ENCODE results near the gene ARPC3.
"Not testable (repeated sequence)": the region's sequence is repeated elsewhere in the genome, so short reads cannot be mapped to it uniquely, and the experiment has no call there.

ARPC3 gene

DNA sequence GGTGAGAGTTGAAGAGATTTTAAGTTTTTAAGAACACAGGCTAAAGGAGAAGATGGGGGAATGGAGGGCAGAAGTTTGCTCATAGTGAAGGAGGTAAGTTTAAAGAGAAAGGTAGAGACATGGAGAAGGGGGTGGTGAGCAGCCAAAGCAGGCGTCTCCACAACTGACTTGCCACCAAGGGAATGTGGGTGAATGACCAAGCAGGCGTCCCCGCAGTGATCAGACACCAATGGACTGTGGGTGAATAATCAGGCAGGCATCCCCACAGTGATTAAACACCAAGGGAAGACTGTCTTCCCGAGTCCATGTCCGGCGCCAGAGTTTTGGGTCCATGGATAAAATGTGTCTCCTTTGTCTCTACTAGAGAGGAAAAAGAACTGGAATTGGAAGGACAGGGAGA is 40.1 kb downstream of the ARPC3 start:
- not testable (repeated sequence) for FAIRE-seq

DNA sequence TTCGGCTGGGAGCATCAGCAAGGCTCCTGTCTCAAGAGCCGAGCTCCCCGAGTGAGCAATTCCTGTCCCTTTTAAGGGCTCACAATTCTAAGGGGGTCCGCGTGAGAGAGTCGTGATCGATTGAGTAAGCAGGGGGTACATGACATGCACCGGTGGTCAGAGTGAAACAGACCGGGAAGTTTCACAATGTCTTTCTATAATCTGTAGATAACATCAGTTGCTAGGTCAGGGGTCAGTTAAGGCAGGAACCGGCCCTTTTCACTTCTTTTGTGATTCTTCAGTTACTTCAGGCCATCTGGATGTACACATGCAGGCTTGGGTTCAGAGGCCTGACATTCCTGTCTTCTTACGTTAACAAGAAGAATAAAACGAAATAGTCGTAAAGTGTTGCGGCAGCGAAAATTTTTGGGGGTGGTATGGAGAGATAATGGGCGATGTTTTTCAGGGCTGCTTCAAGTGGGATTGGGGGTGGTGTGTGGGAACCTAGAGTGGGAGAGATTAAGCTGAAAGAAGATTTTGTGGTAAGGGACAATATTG is 44.9 kb downstream of the ARPC3 start:
- FAIRE-seq = not testable (repeated sequence)

DNA sequence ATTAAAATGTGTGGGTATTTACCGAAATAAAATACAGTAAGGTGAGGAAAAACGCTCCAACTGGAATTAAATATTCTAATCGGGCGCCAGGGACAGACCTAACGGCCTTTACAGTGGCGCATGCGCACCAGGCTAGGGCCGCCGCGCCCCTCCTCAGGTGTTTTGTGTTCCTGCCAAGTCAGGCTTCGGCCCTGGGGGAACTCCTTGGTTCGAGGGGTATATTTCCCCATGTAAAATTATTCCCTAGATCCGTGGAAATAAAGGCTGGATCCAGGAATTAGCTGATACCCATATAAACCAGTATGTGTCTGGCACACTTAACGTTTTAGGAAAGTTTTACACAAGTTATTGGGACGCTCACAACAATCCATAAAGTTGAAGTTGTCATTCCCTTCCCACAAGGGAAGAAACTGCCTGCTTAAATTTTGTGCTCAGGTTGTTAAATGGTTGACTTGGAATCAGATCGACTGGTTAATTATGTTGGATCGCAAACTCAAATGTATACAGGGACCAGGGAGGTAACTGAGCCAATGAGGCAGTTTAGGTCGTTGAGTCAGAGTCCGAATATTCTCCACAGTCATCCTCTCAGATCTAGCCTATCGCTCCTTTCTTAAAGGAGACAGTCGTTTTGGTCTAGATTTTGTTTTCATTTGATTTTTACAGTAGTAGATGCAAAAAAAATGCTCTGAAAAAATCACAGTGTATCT is 46.0 kb downstream of the ARPC3 start:
- FAIRE-seq = peak; percentile 3

DNA sequence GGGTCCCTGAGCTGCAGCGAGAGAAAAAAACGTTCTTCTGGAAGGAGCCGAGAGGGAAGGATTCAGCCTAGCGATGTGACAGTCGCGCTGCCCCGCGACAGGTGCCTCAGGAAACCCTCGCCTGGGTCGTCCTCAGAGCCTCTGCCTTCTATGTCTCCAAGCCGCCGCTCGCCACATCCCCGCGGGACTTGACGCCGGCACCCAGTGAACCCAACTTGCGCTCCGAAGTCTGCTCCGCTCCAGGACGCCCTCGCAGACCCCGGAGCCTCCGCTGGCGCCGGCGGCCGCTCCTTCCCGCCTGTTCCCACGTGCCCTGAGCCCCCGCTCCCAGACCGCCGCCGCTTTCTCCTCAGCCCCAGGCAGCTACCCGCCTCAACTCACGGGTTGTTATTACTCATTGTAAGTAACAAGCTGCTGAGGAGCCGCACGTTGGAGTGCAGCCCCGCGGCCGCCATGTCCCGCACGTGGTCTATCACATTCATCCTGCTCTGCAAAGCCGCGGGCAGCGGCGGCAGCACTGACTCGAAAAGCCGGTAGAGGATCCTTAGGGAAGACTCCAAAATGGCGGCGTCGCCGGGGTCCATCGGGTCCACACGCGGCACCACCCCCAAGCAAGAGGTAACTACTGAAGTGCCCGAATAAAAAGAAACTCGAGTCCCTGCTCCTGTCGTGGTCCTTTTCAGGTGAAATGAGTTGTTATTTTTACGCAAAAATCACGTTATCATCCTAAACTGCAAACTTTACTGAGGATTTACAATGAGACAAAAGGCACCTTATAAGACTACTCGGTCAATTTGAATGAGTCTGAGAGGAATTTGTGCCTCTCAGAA is 46.8 kb downstream of the ARPC3 start, which contains the start of gene ANAPC7:
Gene ANAPC7 (minus strand): TSS at position 563 of the 830 bp plus-strand sequence. CDS start 81 bp downstream, at position 482.
- peak; percentile 46 for FAIRE-seq

Data from A204.1 (cell line).